H9 (cell line): ENCODE measurements around the gene ALCAM. TPM values are rescaled to one million over a fixed set of nuclear protein-coding genes. Genes with fewer than 3 reads are reported as not detected.

ENCODE experiments used
- DNase-seq: peaks from one replicate; pipeline ENCODE4 v3.0.0-alpha.2; 2017
- H2AFZ ChIP-seq: one replicate; pipeline ENCODE4 v1.6.1; 2013; ENCODE audit warnings: mild to moderate bottlenecking, low read length, control low read depth, moderate library complexity
- H2AK5ac ChIP-seq: 2 replicates; pipeline ENCODE4 v1.6.1; 2013; ENCODE audit warnings: low read length, control low read depth, mixed read lengths; ENCODE audit not compliant: insufficient read length
- H2BK120ac ChIP-seq: one replicate; pipeline ENCODE4 v1.6.1; 2013; ENCODE audit warnings: low read depth, mild to moderate bottlenecking, low read length, control low read depth, inconsistent platforms; ENCODE audit not compliant: poor library complexity, severe bottlenecking
- H2BK12ac ChIP-seq: 2 replicates; pipeline ENCODE4 v1.6.1; 2013; ENCODE audit warnings: low read length, control low read depth, mixed read lengths, low read depth; ENCODE audit not compliant: insufficient read length
- H2BK15ac ChIP-seq: 2 replicates; pipeline ENCODE4 v1.6.1; 2013; ENCODE audit warnings: low read depth, low read length, control low read depth
- H2BK20ac ChIP-seq: one replicate; pipeline ENCODE4 v1.6.1; 2013; ENCODE audit warnings: low read depth, mild to moderate bottlenecking, low read length, control low read depth, inconsistent platforms; ENCODE audit not compliant: poor library complexity, severe bottlenecking
- H2BK5ac ChIP-seq: 2 replicates; pipeline ENCODE4 v1.6.1; 2013; ENCODE audit warnings: low read length, control low read depth, mixed read lengths; ENCODE audit not compliant: insufficient read length
- H3K14ac ChIP-seq: 2 replicates; pipeline ENCODE4 v1.6.1; 2013; ENCODE audit warnings: low read length, control low read depth; ENCODE audit not compliant: insufficient read depth
- H3K18ac ChIP-seq: 2 replicates; pipeline ENCODE4 v1.6.1; 2013; ENCODE audit warnings: low read depth, mild to moderate bottlenecking, mixed read lengths, low read length, control low read depth; ENCODE audit not compliant: insufficient read length
- H3K23ac ChIP-seq: 2 replicates; pipeline ENCODE4 v1.6.1; 2013; ENCODE audit warnings: low read length, control low read depth, mixed read lengths, low read depth; ENCODE audit not compliant: insufficient read length
- H3K23me2 ChIP-seq: 2 replicates; pipeline ENCODE4 v1.6.1; 2013; ENCODE audit warnings: low read depth, mild to moderate bottlenecking, mixed read lengths, low read length, control low read depth; ENCODE audit not compliant: insufficient read length, poor library complexity, severe bottlenecking
- H3K27ac ChIP-seq: 2 replicates; pipeline ENCODE4 v1.5.1; 2013; ENCODE audit warnings: low read length, control low read depth, mixed read lengths, low read depth; ENCODE audit not compliant: insufficient read length
- H3K27me3 ChIP-seq: 2 replicates; pipeline ENCODE4 v1.6.1; 2013; ENCODE audit warnings: low read length, control low read depth, inconsistent platforms; ENCODE audit not compliant: insufficient read depth
- H3K4ac ChIP-seq: 2 replicates; pipeline ENCODE4 v1.6.1; 2013; ENCODE audit warnings: low read depth, mild to moderate bottlenecking, control low read depth, inconsistent platforms, low read length, moderate library complexity
- H3K4me1 ChIP-seq: 2 replicates; pipeline ENCODE4 v1.6.1; 2013; ENCODE audit warnings: low read length, control low read depth, inconsistent platforms; ENCODE audit not compliant: insufficient read depth
- H3K4me2 ChIP-seq: 2 replicates; pipeline ENCODE4 v1.6.1; 2013; ENCODE audit warnings: low read length, control low read depth, mixed read lengths; ENCODE audit not compliant: insufficient read length, insufficient read depth
- H3K56ac ChIP-seq: 2 replicates; pipeline ENCODE4 v1.6.1; 2013; ENCODE audit warnings: low read depth, mild to moderate bottlenecking, mixed read lengths, low read length, control low read depth; ENCODE audit not compliant: insufficient read length
- H3K79me1 ChIP-seq: 2 replicates; pipeline ENCODE4 v1.6.1; 2013; ENCODE audit warnings: low read depth, mild to moderate bottlenecking, moderate library complexity, low read length, control low read depth, inconsistent platforms; ENCODE audit not compliant: insufficient read depth, poor library complexity, severe bottlenecking
- H3K79me2 ChIP-seq: 2 replicates; pipeline ENCODE4 v1.6.1; 2013; ENCODE audit warnings: low read length, control low read depth, inconsistent platforms; ENCODE audit not compliant: insufficient read depth
- H3K9ac ChIP-seq: 2 replicates; pipeline ENCODE4 v1.6.1; 2013; ENCODE audit warnings: low read length, control low read depth, mixed read lengths; ENCODE audit not compliant: insufficient read length; ENCODE audit errors: extremely low read depth
- H3K9me3 ChIP-seq: one replicate; pipeline ENCODE4 v1.6.1; 2013; ENCODE audit warnings: low read depth, low read length, inconsistent platforms; ENCODE audit not compliant: control insufficient read depth
- H3T11ph ChIP-seq: one replicate; pipeline ENCODE4 v1.6.1; 2013; ENCODE audit warnings: mild to moderate bottlenecking, low read length, control low read depth, inconsistent platforms
- H4K20me1 ChIP-seq: one replicate; pipeline ENCODE4 v1.6.1; 2013; ENCODE audit not compliant: control insufficient read depth, insufficient read length, insufficient read depth
- H4K5ac ChIP-seq: 2 replicates; pipeline ENCODE4 v1.6.1; 2013; ENCODE audit warnings: low read depth, mild to moderate bottlenecking, mixed read lengths, low read length, control low read depth; ENCODE audit not compliant: insufficient read length
- H4K8ac ChIP-seq: replicated peaks from 2 replicates; pipeline ENCODE4 v1.6.1; 2013; ENCODE audit warnings: low read length, control low read depth, mixed read lengths, low read depth; ENCODE audit not compliant: insufficient read length
- H4K91ac ChIP-seq: 2 replicates; pipeline ENCODE4 v1.6.1; 2013; ENCODE audit warnings: low read depth, mild to moderate bottlenecking, moderate library complexity, mixed read lengths, low read length, control low read depth; ENCODE audit not compliant: insufficient read length
- H3K27ac Mint-ChIP-seq, 3 experiments: 2 replicates in 2 of 3; 3 replicates in 1 of 3; pipeline ENCODE4 v1.8.0; 2020 to 2021; ENCODE audit warnings: mixed read lengths in 3 of 3, mild to moderate bottlenecking in 1 of 3, moderate library complexity in 1 of 3
- H3K27me3 Mint-ChIP-seq: 2 replicates; pipeline ENCODE4 v1.8.0; 2021; ENCODE audit warnings: low read depth, mild to moderate bottlenecking, moderate library complexity, mixed read lengths
- H3K36me3 Mint-ChIP-seq, 3 experiments: 2 replicates in 2 of 3; 3 replicates in 1 of 3; pipeline ENCODE4 v1.8.0; 2020 to 2021; ENCODE audit warnings: low read depth in 3 of 3, mixed read lengths in 3 of 3; ENCODE audit not compliant: insufficient read depth in 1 of 3
- H3K4me1 Mint-ChIP-seq, 2 experiments: 2 replicates each; pipeline ENCODE4 v1.8.0; 2020; ENCODE audit warnings: mixed read lengths in 2 of 2
- H3K4me3 Mint-ChIP-seq, 2 experiments: 2 replicates in 1 of 2; 3 replicates in 1 of 2; pipeline ENCODE4 v1.8.0; 2020 to 2021; ENCODE audit warnings: mild to moderate bottlenecking in 2 of 2, mixed read lengths in 2 of 2, moderate library complexity in 1 of 2
- H3K9me3 Mint-ChIP-seq, 2 experiments: 2 replicates in 1 of 2; 3 replicates in 1 of 2; pipeline ENCODE4 v1.8.0; 2020; ENCODE audit warnings: mild to moderate bottlenecking in 2 of 2, mixed read lengths in 2 of 2, moderate library complexity in 1 of 2
- WGBS: extraction: QIAGEN DNeasy Blood & Tissue Kit; methylation state at CpG from one replicate; pipeline ENCODE4 v1.1.7; 2013; ENCODE audit warnings: missing lambda C conversion rate, low lambda C conversion rate, mixed read lengths; ENCODE audit not compliant: insufficient read length; ENCODE audit errors: extremely low coverage; 5-methylcytosine and 5-hydroxymethylcytosine counted together
- total RNA-seq: library from RNA; stranded (reverse); gene quantifications from 2 replicates; pipeline ENCODE4 v1.2.1, GENCODE V29; 2021
- TF ChIP-seq, protein P1 (sequence below): fragments of 200-600 bp; sonication (generic); conservative IDR thresholded peaks from 3 replicates; pipeline ENCODE4 v1.8.0; 2021; ENCODE audit warnings: antibody characterized with exemption, mild to moderate bottlenecking

The ALCAM gene
- total RNA-seq, 1 experiment from 2014 or later: 43.7 TPM

DNA sequence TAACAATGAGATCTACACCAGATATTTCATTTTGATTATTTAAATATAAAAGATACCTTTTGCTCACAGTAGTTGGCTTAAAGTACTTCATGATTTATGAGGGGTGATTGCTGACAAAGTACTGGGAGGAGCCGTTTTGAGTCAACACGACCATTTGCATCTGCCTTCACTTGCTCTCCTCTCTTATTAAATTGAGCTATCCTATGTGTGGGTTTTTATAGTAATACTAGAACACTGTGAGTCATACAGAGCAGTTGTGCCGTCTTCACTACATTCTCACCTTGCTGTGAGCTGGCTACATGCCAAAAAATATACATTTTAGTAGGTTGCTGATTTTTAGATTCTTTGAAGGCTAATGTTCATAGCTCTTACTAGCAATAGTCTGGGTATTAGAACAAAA lies 161.2 kb downstream of the ALCAM start:
- Histone ChIP-seq H3K9me3 (no peaks in the 10 kb centered on the region), H3K4ac (no peak overlapping the region), H2BK120ac (no peak overlapping the region), H3K9ac (no peak overlapping the region), H3K79me2 (no peaks in the 10 kb centered on the region), H3K27me3 (no peaks in the 10 kb centered on the region), H3K23me2 (no peaks in the 10 kb centered on the region), H3K27ac (no peak overlapping the region), H4K8ac (no peak overlapping the region), H4K20me1 (no peaks in the 10 kb centered on the region), H2BK12ac (no peak overlapping the region), H2BK15ac (no peak overlapping the region), H3K56ac (no peak overlapping the region), H3K4me1 (no peaks in the 10 kb centered on the region), H2AK5ac (no peak overlapping the region), H3K18ac (no peak overlapping the region), H2BK5ac (no peak overlapping the region), H3K23ac (no peak overlapping the region), H4K91ac (no peak overlapping the region), H3K14ac (no peak overlapping the region), H3K4me2 (no peak overlapping the region), H4K5ac (no peak overlapping the region), H2BK20ac (no peak overlapping the region), H3K79me1 (no peaks in the 10 kb centered on the region), H2AFZ (no peak overlapping the region), H3T11ph (no peak overlapping the region)
- Mint-ChIP-seq H3K9me3 (no peaks in the 10 kb centered on the region), H3K27ac (no peak overlapping the region), H3K27me3 (no peaks in the 10 kb centered on the region), H3K4me1 (peaks cover 5 to 11% of the 10 kb centered on the region in 2 experiments), H3K4me3 (no peak overlapping the region), H3K36me3 (peaks cover 4 to 8% (median 4%) of the 10 kb centered on the region in 3 experiments; a peak in 5 of 7 replicates)
- DNase-seq: no peak
- TF ChIP-seq, protein P1, sequence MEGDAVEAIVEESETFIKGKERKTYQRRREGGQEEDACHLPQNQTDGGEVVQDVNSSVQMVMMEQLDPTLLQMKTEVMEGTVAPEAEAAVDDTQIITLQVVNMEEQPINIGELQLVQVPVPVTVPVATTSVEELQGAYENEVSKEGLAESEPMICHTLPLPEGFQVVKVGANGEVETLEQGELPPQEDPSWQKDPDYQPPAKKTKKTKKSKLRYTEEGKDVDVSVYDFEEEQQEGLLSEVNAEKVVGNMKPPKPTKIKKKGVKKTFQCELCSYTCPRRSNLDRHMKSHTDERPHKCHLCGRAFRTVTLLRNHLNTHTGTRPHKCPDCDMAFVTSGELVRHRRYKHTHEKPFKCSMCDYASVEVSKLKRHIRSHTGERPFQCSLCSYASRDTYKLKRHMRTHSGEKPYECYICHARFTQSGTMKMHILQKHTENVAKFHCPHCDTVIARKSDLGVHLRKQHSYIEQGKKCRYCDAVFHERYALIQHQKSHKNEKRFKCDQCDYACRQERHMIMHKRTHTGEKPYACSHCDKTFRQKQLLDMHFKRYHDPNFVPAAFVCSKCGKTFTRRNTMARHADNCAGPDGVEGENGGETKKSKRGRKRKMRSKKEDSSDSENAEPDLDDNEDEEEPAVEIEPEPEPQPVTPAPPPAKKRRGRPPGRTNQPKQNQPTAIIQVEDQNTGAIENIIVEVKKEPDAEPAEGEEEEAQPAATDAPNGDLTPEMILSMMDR: no peak
- WGBS: no CpG with 5 or more reads among the region's 3 CpGs
